Activated naive CD8-positive, alpha-beta T cell treated with anti-CD3 and anti-CD28 coated beads, Interleukin-2, amount 10 ng/mL, durations not matched to agents 7 days and 5 days (primary cell): ENCODE results near the gene C1QTNF3. TPM values are rescaled to one million over a fixed set of nuclear protein-coding genes. Genes with fewer than 3 reads are reported as not detected.

ENCODE experiments used
- ATAC-seq: fragments of 150-1000 bp; cut with Tn5 transposase; one replicate; pipeline ENCODE4 v1.10.0; 2021; ENCODE audit warnings: low read depth, moderate library complexity
- POLR2A ChIA-PET: fragments of 350-600 bp; sonication (Branson Sonifier 250); formaldehyde crosslinking; loops from one replicate; lab custom pipeline; 2021; ENCODE audit warnings: antibody characterized with exemption; lab: Charles Lee
- DNase-seq: peaks from one replicate; pipeline ENCODE4 v3.0.0; 2021
- H3K27ac Mint-ChIP-seq: one replicate; pipeline ENCODE4 v1.8.0; 2022; ENCODE audit warnings: mild to moderate bottlenecking, mixed read lengths
- H3K27me3 Mint-ChIP-seq: one replicate; pipeline ENCODE4 v1.8.0; 2022; ENCODE audit warnings: mild to moderate bottlenecking, moderate library complexity, mixed read lengths
- H3K36me3 Mint-ChIP-seq: one replicate; pipeline ENCODE4 v1.8.0; 2021; ENCODE audit warnings: mild to moderate bottlenecking, mixed read lengths
- H3K4me1 Mint-ChIP-seq: one replicate; pipeline ENCODE4 v1.8.0; 2021; ENCODE audit warnings: mixed read lengths
- H3K4me3 Mint-ChIP-seq: one replicate; pipeline ENCODE4 v1.8.0; 2022; ENCODE audit warnings: mild to moderate bottlenecking, moderate library complexity, mixed read lengths
- H3K9me3 Mint-ChIP-seq: one replicate; pipeline ENCODE4 v1.8.0; 2021; ENCODE audit warnings: mixed read lengths
- total RNA-seq, 2 experiments: library from RNA; stranded (reverse); gene quantifications; one replicate each; pipeline ENCODE4 v1.2.3, GENCODE V29; 2021

The C1QTNF3 gene
- total RNA-seq, 2 experiments from 2014 or later, result 4.1 to 4.8 TPM

DNA sequence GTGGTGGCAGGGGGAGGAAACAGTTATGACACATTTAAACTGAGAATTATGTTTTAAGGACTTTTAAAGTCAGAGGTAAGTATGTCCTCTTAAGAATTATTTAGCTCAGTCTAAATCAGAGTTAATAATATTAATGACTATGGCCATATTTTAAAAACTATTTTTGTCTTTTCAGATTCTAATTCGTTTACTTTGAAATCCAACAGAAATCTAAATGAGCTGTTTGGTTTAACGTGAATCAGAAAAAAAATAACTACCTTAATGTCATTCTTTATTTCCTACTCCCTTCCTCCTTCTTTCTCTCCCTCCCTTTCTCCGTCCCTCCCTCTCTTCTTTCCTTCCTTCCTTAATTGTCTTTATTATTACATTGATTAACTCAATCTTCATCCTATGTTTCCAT, 14.7 kb downstream of the C1QTNF3 start:
- POLR2A ChIA-PET, result no interaction called here
- H3K36me3 Mint-ChIP-seq, result peaks cover 7% of the 10 kb centered on the region
- peaks cover 1% of the 10 kb centered on the region for H3K4me1 Mint-ChIP-seq
- no peak overlapping the region for H3K27ac Mint-ChIP-seq
- no peak for DNase-seq
- ATAC-seq, result no peak
- no peaks in the 10 kb centered on the region for H3K27me3 Mint-ChIP-seq
- no peak overlapping the region for H3K4me3 Mint-ChIP-seq
- H3K9me3 Mint-ChIP-seq, result no peaks in the 10 kb centered on the region

DNA sequence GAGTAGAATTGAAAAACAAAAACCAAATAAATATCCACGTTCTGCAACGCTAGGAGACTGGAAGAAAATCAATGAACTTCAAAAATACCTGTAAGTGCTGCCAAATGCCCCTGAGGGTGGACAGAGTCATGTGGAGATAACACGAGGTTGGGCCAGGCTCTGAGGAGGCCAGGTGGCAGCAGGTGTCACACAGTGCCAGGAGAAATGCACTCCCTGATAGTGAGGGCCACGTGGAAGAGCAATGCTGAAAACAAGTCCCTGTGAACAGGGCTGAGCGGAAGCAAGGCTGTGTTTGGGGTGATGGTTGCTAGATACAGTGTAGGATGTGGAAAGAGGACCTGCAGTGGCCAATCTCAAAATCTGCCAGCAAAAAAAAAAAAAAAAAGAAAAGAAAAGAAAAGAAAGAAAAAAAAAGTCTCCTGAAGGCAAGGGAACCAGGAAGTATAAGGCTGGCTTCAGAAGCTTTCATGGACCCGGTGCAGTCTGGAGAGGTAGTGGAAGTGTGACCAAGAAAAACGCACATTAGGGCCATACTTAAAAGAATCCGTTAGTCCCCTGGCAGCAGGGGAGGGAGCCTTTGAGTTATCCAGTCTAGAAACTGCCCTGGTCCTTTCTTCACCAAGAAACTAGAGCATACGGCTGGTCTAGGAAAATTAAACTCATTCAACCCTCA, 16.8 kb downstream of the C1QTNF3 start:
- no peak for ATAC-seq
- DNase-seq, result no peak
- no peak overlapping the region for H3K4me3 Mint-ChIP-seq
- no peaks in the 10 kb centered on the region for H3K9me3 Mint-ChIP-seq
- POLR2A ChIA-PET, result no interaction called here
- peaks cover 13% of the 10 kb centered on the region for H3K36me3 Mint-ChIP-seq
- H3K27me3 Mint-ChIP-seq, result no peaks in the 10 kb centered on the region
- peaks cover 16% of the 10 kb centered on the region for H3K4me1 Mint-ChIP-seq
- H3K27ac Mint-ChIP-seq, result no peak overlapping the region

DNA sequence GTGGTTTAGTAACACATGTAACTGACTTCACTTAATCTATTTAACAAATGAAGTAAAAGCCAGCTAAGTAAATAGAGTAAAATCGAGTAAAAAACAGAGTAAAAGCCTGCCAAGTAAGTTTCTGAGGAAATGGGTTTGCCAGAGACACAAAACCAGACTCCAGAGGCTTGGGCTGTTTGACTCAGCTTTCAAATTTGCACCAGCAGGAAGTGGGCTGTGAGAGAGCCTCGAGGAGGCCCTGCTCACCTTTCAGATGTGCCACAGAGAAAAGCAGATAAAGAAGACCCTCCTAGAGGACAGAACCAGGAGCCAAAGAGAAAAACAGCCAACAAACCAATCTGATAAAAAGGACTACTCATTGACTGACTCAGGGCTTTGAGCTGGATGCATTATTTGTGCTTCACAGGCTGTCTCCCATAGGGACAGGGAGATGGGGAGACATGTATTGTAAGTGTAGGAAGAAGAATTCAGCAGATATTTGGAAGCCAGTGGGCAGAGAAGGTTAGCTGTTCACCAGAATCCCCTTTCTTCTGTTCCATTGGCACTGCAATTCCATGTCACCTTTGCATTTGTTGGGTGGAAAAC, 20.8 kb downstream of the C1QTNF3 start:
- Mint-ChIP-seq H3K36me3 (peaks cover 26% of the 10 kb centered on the region), H3K4me3 (peak overlapping the region; percentile 65)

DNA sequence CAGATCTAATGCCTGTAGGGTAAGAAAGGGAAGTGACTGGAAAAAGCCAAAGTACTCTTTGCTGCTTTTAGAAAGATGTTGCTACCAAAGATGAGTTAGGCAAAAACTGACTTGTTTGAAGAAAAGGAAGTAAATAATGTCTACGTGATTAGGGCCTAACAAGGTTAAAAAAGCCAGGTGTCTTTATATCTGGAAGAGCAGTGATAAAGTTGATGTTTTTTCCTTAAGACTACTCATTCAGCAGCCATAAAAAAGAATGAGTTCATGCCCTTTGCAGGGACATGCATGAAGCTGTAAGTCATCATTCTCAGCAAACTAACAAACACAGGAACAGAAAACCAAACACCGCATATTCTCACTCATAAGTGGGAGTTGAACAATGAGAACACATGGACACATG, 21.7 kb downstream of the C1QTNF3 start:
- peak overlapping the region; percentile 65 for H3K4me3 Mint-ChIP-seq
- H3K36me3 Mint-ChIP-seq, result peaks cover 26% of the 10 kb centered on the region
- no peaks in the 10 kb centered on the region for H3K27me3 Mint-ChIP-seq
- POLR2A ChIA-PET, result interaction anchor here (0.6 to 1.6 kb wide), 4 partner anchors 13 to 908 kb away, joined by 3 to 13 read pairs (median 6); partner anchors contain the start of genes AMACR and DNAJC21
- H3K27ac Mint-ChIP-seq, result peak overlapping the region; percentile 94
- no peaks in the 10 kb centered on the region for H3K9me3 Mint-ChIP-seq
- no peak for ATAC-seq
- no peak for DNase-seq
- peaks cover 21% of the 10 kb centered on the region for H3K4me1 Mint-ChIP-seq

More for the DNA sequence above, 20.8 kb downstream of the C1QTNF3 start:
- peak; percentile 100 for ATAC-seq
- Mint-ChIP-seq H3K27me3 (no peaks in the 10 kb centered on the region), H3K9me3 (no peaks in the 10 kb centered on the region), H3K4me1 (peaks cover 21% of the 10 kb centered on the region), H3K27ac (peak overlapping the region; percentile 94)
- peak; percentile 49 for DNase-seq
- POLR2A ChIA-PET, result interaction anchor here (0.7 to 1.5 kb wide), 2 partner anchors 14 to 907 kb away, joined by 3 to 13 read pairs; partner anchors contain the start of genes AMACR and DNAJC21

DNA sequence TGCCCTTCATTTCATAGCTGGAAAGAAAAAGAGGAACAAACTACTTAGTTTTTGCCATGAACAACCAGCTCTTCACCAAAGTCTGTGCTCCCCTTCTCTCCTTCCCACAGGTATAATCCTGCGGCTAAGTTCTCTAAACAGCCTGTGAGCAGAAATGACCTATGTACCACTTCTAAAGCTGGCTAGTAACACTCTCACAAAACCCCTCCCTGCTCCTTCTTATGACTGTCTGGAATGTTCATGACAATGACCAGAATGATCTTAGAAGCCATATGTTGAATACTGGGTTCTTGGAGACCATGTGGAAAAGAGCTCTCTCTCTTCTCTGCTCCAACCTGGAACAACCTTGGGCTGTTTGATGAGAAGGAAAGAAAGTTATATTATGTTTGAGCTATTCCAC, 22.3 kb downstream of the C1QTNF3 start:
- Mint-ChIP-seq H3K36me3 (peaks cover 27% of the 10 kb centered on the region), H3K27me3 (no peaks in the 10 kb centered on the region), H3K4me3 (no peak overlapping the region), H3K9me3 (no peaks in the 10 kb centered on the region), H3K27ac (no peak overlapping the region), H3K4me1 (peaks cover 20% of the 10 kb centered on the region)
- DNase-seq (no peak), ATAC-seq (no peak)
- POLR2A ChIA-PET, result interaction anchor here (0.6 to 1.6 kb wide), 2 partner anchors 13 to 14 kb away, joined by 3 to 8 read pairs; partner anchors contain the start of gene AMACR

DNA sequence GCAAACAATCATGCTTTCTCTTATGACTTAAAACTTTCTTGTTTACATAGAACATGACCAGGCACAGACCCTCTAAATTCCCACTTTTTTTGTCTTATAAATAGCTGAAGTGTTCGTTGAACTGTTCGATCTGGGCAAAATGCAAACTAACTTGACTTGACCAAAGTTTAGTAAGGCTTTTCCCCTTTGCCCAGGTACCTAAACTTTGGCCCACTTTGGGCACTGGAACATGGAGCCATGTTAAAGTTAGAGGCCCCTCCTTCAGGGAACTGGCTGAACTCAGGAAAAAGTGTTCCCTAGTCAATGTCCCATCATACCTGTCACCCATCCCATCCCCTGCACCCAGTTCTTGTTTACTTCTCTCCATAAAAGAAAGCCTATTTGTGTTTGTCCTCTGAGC, 25.8 kb downstream of the C1QTNF3 start:
- POLR2A ChIA-PET, result no interaction called here
- ATAC-seq, result no peak

DNA sequence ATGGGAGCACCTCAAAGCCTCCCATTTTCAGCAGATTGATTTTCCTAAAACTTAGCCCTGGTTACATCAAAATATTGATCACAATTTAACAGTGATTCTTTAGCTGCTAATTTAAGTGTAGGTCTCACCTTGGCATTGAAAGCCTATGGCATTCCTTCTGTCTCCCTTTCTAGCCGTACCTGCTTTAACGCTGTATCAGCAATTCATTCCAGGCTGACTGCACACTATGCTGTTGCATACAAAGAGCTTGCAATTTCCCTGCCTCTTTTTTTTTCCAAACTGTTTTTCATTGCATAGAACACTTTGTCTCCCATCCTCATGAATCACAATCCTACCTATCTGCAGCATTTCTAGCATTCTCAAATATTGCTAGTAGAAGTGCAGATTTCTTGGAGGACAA, 26.3 kb downstream of the C1QTNF3 start:
- no peak overlapping the region for H3K4me3 Mint-ChIP-seq

More for the DNA sequence above, 25.8 kb downstream of the C1QTNF3 start:
- Mint-ChIP-seq H3K36me3 (peaks cover 22% of the 10 kb centered on the region), H3K27me3 (no peaks in the 10 kb centered on the region), H3K4me3 (no peak overlapping the region), H3K4me1 (peaks cover 15% of the 10 kb centered on the region), H3K27ac (no peak overlapping the region), H3K9me3 (peaks cover 4% of the 10 kb centered on the region)
- no peak for DNase-seq

DNA sequence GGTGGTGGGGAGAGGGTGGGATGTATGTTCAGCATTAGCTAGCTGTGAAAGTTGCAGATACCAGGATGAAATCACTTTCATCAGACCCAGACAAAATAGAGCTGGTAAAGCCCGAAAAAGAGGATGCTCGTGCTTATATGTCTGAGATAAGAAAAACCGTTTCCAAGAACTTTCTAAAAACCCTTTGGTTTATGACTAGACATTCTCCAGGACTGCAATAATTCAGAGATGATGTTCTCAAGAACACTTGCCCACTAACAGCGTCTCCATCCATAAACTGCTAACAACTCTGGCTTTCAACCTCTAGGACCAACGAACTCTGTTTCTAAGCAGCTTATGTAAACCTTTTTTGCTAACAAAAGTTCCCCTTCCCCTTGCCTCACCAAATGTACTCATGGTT, 26.8 kb downstream of the C1QTNF3 start:
- DNase-seq, result no peak
- POLR2A ChIA-PET, result no interaction called here
- Mint-ChIP-seq H3K4me3 (no peak overlapping the region), H3K9me3 (peaks cover 4% of the 10 kb centered on the region), H3K27ac (no peak overlapping the region), H3K27me3 (no peaks in the 10 kb centered on the region), H3K4me1 (peaks cover 7% of the 10 kb centered on the region), H3K36me3 (peaks cover 17% of the 10 kb centered on the region)
- no peak for ATAC-seq

More for the DNA sequence above, 26.3 kb downstream of the C1QTNF3 start:
- ATAC-seq, result no peak
- Mint-ChIP-seq H3K9me3 (peaks cover 4% of the 10 kb centered on the region), H3K27me3 (no peaks in the 10 kb centered on the region), H3K27ac (no peak overlapping the region), H3K36me3 (peaks cover 20% of the 10 kb centered on the region), H3K4me1 (peaks cover 12% of the 10 kb centered on the region)
- no peak for DNase-seq
- POLR2A ChIA-PET, result no interaction called here

DNA sequence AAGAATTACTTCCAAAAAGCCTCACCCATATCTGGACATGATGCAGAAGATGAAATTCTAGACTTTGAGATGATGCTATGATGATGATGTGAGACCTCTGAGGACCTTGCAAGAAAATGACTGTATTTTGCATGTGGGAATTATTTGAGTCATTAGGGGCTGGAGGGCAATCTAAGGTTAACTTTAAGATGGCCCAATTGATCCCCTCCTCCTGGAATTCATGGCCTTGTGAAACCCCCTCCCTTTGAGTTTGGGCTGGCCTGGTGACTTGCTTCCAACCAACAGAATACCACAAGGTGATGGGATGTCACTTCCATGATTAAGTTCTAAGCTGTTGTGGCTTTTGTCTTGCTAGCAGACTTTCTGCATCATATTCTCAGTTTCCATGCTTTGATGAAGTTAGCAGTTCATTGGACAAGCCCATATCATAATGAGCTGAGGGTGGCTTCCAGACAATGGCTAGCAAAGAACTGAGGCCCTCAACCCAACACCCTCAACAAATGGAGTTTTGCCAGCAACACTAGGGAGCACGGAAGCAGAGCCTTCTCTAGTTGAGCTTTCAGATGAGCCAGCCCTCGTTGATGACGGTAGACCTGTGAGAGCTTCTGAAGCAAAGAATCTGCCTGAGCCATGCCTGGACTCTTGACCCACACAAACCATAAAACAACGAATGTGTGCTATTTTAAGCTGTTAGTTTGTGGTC, 27.7 kb downstream of the C1QTNF3 start:
- no peak for ATAC-seq
- POLR2A ChIA-PET, result no interaction called here
- Mint-ChIP-seq H3K4me1 (peaks cover 2% of the 10 kb centered on the region), H3K36me3 (peaks cover 12% of the 10 kb centered on the region), H3K27me3 (peaks cover 5% of the 10 kb centered on the region), H3K4me3 (no peak overlapping the region), H3K27ac (no peak overlapping the region), H3K9me3 (peaks cover 4% of the 10 kb centered on the region)
- DNase-seq, result no peak

DNA sequence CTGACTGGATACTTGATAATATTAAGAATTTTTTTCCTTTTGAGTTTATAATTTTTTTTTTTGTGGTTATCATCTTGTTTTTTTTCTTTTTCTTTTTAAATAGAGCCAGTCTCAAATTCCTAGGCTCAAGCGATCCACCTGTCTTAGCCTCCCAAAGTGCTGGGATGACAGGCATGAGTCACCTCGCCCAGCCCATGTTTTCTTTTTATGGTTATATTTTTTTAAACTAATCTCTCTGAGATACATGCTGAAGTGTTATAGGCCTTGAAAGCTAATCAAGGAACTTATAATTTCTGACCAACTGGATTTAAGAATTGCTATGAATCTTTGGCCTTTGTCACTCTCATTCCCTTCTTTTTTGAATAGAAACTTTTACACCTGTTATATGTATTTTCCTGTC, 28.4 kb downstream of the C1QTNF3 start:
- peaks cover 9% of the 10 kb centered on the region for H3K36me3 Mint-ChIP-seq
- H3K27ac Mint-ChIP-seq, result no peak overlapping the region
- peaks cover 3% of the 10 kb centered on the region for H3K4me1 Mint-ChIP-seq
- no peak for ATAC-seq
- H3K9me3 Mint-ChIP-seq, result peaks cover 4% of the 10 kb centered on the region
- H3K27me3 Mint-ChIP-seq, result peaks cover 5% of the 10 kb centered on the region
- POLR2A ChIA-PET, result no interaction called here
- DNase-seq, result no peak
- H3K4me3 Mint-ChIP-seq, result no peak overlapping the region

DNA sequence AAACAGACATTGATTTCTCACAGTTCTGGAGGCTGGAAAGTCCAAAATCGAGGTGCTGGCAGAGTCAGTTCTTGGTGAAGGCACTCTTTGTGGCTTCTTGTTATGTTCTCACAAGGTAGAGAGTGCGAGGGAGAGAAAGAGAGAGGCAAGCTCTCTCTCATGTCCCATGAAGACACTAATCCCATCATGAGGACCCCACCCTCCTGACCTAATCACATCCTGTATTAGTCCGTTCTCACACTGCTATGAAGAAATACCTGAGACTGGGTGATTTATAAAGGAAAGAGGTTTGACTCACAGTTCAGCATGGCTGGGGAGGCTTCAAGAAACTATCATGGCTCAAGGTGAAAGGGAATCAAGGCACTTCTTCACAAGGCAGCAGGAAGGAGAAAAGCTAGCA, 29.5 kb downstream of the C1QTNF3 start:
- H3K9me3 Mint-ChIP-seq, result peaks cover 4% of the 10 kb centered on the region
- H3K36me3 Mint-ChIP-seq, result peaks cover 5% of the 10 kb centered on the region
- H3K4me1 Mint-ChIP-seq, result peaks cover 13% of the 10 kb centered on the region
- no peak for DNase-seq
- POLR2A ChIA-PET, result no interaction called here
- H3K4me3 Mint-ChIP-seq, result no peak overlapping the region
- no peak overlapping the region for H3K27ac Mint-ChIP-seq
- ATAC-seq, result no peak
- H3K27me3 Mint-ChIP-seq, result peaks cover 5% of the 10 kb centered on the region

DNA sequence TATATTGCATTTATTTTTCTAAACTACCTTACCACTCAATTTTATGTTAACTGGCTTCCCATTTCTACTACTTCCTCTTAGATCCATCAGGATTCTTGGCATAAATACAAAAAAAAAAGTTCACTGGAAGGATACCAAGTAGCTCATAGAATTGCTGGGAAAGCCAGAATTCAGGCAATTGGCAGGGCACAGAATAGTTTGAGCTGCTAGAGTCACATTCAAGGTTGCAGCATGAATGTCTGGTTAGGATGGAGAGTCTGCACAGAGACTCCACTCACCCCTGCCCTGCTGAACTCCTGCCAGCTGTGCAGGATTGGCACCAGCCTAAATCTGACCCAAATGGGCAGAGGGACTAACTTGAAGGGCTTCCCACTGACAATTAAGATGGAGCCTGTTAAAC, 30.2 kb downstream of the C1QTNF3 start:
- POLR2A ChIA-PET, result no interaction called here
- peaks cover 5% of the 10 kb centered on the region for H3K36me3 Mint-ChIP-seq
- ATAC-seq (no peak), DNase-seq (no peak)
- H3K4me3 Mint-ChIP-seq, result no peak overlapping the region
- H3K27me3 Mint-ChIP-seq, result peaks cover 5% of the 10 kb centered on the region
- peaks cover 4% of the 10 kb centered on the region for H3K9me3 Mint-ChIP-seq
- H3K27ac Mint-ChIP-seq, result no peak overlapping the region
- peaks cover 15% of the 10 kb centered on the region for H3K4me1 Mint-ChIP-seq

DNA sequence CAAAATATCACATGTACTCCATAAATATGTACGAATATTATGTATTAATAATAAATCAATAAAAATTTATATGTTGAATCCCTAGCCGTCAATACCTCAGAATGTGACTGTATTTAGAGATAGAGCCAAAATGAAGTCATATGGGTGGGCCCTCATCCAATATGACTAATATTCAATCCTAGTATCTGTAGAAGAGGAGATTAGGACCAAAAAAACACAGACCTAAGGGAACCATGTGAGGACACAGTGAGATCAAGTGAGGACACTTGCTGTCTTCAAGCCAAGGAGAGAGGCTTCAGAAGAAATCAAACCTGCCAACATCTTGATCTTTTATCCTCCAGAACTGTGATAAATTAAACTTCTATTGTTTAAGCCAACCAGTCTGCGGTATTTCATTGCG, 31.5 kb downstream of the C1QTNF3 start:
- Mint-ChIP-seq H3K4me1 (peaks cover 19% of the 10 kb centered on the region), H3K27me3 (peaks cover 5% of the 10 kb centered on the region), H3K4me3 (no peak overlapping the region), H3K36me3 (peaks cover 5% of the 10 kb centered on the region), H3K9me3 (peaks cover 4% of the 10 kb centered on the region), H3K27ac (no peak overlapping the region)
- no peak for DNase-seq
- POLR2A ChIA-PET, result no interaction called here
- ATAC-seq, result no peak
